Measurements from ENCODE around the gene PRRC1.
"Not testable (repeated sequence)": the region's sequence is repeated elsewhere in the genome, so short reads cannot be mapped to it uniquely, and the experiment has no call there.

The PRRC1 gene

GRCh38 chr5:127518319-127518621, 830 bp downstream of the PRRC1 start:
- H3K4me3 Mint-ChIP-seq: peak overlapping the region; percentile 92
- peak overlapping the region; percentile 91 for H3K27ac Mint-ChIP-seq
- H3K27me3 Mint-ChIP-seq: no peaks in the 10 kb centered on the region
- intact Hi-C loops (cut with micrococcal nuclease): loop anchor here (5.0 to 10.0 kb wide), 2 partner anchors 564 to 703 kb away; partner anchors contain the start of gene SLC12A2
- peaks cover 45% of the 10 kb centered on the region for H3K36me3 Mint-ChIP-seq (ENCODE audit: low read depth)
- peaks cover 28% of the 10 kb centered on the region for H3K9me3 Mint-ChIP-seq
- peaks cover 35% of the 10 kb centered on the region for H3K4me1 Mint-ChIP-seq (ENCODE audit: low read depth)

- peaks cover 57% of the 10 kb centered on the region for H3K36me3 Mint-ChIP-seq (ENCODE audit: low read depth)
- no peaks in the 10 kb centered on the region for H3K27me3 Mint-ChIP-seq
- H3K4me1 Mint-ChIP-seq (ENCODE audit: low read depth): peaks cover 35% of the 10 kb centered on the region
- no peak overlapping the region for H3K4me3 Mint-ChIP-seq
- no peak overlapping the region for H3K27ac Mint-ChIP-seq
- intact Hi-C loops (cut with micrococcal nuclease): loop anchor here (5.0 to 10.0 kb wide), 2 partner anchors 563 to 705 kb away; partner anchors contain the start of gene SLC12A2
- H3K9me3 Mint-ChIP-seq: peaks cover 28% of the 10 kb centered on the region
Measured at GRCh38 chr5:127519527-127519926, 2.1 kb downstream of the PRRC1 start.

DNA sequence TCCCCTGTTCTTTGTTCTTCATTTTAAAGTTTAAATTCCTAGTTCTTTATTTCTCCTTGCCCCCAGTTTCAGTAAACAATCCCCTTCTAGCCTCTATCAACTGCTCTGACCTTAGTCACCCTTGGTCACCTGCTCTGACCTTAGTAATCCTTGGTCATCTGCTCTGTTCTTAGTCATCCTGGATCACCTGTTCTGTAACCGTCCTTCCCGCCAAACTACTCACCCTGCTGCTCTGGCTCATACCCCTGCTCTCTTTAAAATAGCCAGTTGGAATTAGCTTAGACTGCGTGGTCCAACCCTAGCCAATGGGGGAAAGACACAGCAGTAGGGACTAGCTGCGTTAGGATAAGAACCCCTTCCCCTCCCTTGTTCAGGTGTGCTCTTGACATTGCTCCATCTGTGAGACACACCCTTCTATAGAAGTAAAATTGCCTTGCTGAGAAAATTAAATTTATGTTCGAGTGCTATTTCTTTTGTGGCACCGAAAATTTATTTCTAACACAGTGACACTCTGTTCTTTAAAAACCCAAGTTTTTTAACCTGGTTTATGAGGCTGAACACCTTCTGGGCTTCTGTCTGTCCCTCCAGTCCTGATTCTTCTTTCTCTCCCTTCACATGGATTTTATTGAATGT, 3.8 kb downstream of the PRRC1 start:
- no peaks in the 10 kb centered on the region for H3K27me3 Mint-ChIP-seq
- peaks cover 28% of the 10 kb centered on the region for H3K9me3 Mint-ChIP-seq
- intact Hi-C loops (cut with micrococcal nuclease): no loop called here
- no peak overlapping the region for H3K27ac Mint-ChIP-seq
- peaks cover 73% of the 10 kb centered on the region for H3K36me3 Mint-ChIP-seq (ENCODE audit: low read depth)
- H3K4me1 Mint-ChIP-seq (ENCODE audit: low read depth): peaks cover 29% of the 10 kb centered on the region
- no peak overlapping the region for H3K4me3 Mint-ChIP-seq

GRCh38 chr5:127525181-127525580, 7.7 kb downstream of the PRRC1 start:
- H3K4me3 Mint-ChIP-seq: no peak overlapping the region
- peaks cover 84% of the 10 kb centered on the region for H3K36me3 Mint-ChIP-seq (ENCODE audit: low read depth)
- H3K9me3 Mint-ChIP-seq: peaks cover 20% of the 10 kb centered on the region
- intact Hi-C loops (cut with micrococcal nuclease): no loop called here
- no peak overlapping the region for H3K27ac Mint-ChIP-seq
- H3K4me1 Mint-ChIP-seq (ENCODE audit: low read depth): peaks cover 9% of the 10 kb centered on the region
- no peaks in the 10 kb centered on the region for H3K27me3 Mint-ChIP-seq

DNA sequence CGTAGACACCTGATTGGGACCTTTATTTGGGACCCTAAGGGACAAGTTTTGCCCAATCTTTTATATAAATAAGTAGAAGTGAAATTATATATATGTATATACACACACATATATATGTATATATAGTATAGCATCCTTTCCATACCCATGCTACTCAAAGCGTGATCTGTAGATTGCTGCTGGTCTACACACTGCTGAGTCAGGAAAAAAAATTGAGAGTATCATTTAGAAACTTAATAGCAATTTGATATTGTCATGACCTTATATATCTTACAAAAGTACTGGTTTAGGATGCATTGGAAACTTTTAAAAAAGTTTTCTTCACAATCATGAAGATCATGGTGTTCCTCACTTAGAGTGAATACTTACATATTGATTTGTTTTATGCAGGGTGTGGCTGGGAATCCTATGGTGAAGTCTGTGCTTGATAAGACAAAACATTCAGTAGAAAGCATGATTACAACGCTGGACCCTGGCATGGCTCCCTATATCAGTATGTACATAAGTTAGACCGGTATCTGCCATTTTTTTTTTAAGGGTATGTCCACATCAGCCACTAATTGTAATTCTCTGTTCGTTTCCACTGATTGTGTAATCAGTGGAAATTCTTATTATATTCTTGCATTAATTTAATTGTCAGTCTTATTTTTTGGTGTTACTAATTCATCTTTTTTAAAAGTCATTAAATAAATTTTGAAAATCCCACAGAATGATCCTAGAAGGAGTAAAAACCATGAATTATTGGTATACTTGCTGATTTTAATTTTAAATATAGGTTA, 12.7 kb downstream of the PRRC1 start:
- Mint-ChIP-seq H3K4me1 (ENCODE audit: low read depth) (no peaks in the 10 kb centered on the region), H3K9me3 (no peaks in the 10 kb centered on the region), H3K36me3 (ENCODE audit: low read depth) (peaks cover 75% of the 10 kb centered on the region), H3K4me3 (no peak overlapping the region), H3K27me3 (no peaks in the 10 kb centered on the region), H3K27ac (no peak overlapping the region)
- intact Hi-C loops (cut with micrococcal nuclease): no loop called here

DNA sequence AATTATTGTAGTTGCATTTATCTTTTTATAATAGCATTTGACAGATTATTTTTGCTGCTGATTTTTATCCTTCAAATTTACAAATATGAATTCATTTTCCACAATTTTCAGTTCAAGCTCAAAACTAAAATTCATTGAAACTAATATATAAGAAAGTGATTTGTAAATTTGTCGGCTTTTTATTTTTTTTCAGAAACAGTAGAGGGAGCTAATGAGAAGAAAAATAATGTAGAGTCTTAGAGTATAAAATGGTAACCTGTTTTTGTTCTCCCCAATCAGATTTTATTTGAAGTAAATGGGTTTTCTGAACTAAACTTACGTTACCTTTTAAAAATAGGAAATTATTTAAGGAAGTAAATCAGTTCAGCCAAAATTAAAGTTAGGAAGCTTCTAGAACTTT, 19.2 kb downstream of the PRRC1 start:
- Mint-ChIP-seq H3K36me3 (ENCODE audit: low read depth) (peaks cover 75% of the 10 kb centered on the region), H3K4me3 (no peak overlapping the region), H3K27ac (no peak overlapping the region), H3K27me3 (no peaks in the 10 kb centered on the region), H3K4me1 (ENCODE audit: low read depth) (no peaks in the 10 kb centered on the region), H3K9me3 (peaks cover 8% of the 10 kb centered on the region)
- intact Hi-C loops (cut with micrococcal nuclease): no loop called here

- H3K4me1 Mint-ChIP-seq (ENCODE audit: low read depth); H3K27me3 Mint-ChIP-seq; H3K27ac Mint-ChIP-seq; H3K4me3 Mint-ChIP-seq; intact Hi-C loops (cut with micrococcal nuclease): not testable (repeated sequence)
- H3K9me3 Mint-ChIP-seq: peaks cover 16% of the 10 kb centered on the region
- peaks cover 69% of the 10 kb centered on the region for H3K36me3 Mint-ChIP-seq (ENCODE audit: low read depth)
Measured at GRCh38 chr5:127540553-127540952, 23.1 kb downstream of the PRRC1 start.

GRCh38 chr5:127545249-127545648, 27.8 kb downstream of the PRRC1 start:
- Mint-ChIP-seq H3K36me3 (ENCODE audit: low read depth) (peaks cover 75% of the 10 kb centered on the region), H3K9me3 (peaks cover 14% of the 10 kb centered on the region)
- intact Hi-C loops (cut with micrococcal nuclease); H3K4me1 Mint-ChIP-seq (ENCODE audit: low read depth); H3K4me3 Mint-ChIP-seq; H3K27ac Mint-ChIP-seq; H3K27me3 Mint-ChIP-seq: not testable (repeated sequence)

GRCh38 chr5:127549551-127549950, 32.1 kb downstream of the PRRC1 start:
- H3K27me3 Mint-ChIP-seq: no peaks in the 10 kb centered on the region
- no peaks in the 10 kb centered on the region for H3K9me3 Mint-ChIP-seq
- H3K4me3 Mint-ChIP-seq: no peak overlapping the region
- peaks cover 77% of the 10 kb centered on the region for H3K36me3 Mint-ChIP-seq (ENCODE audit: low read depth)
- H3K4me1 Mint-ChIP-seq (ENCODE audit: low read depth): no peaks in the 10 kb centered on the region
- intact Hi-C loops (cut with micrococcal nuclease): no loop called here
- no peak overlapping the region for H3K27ac Mint-ChIP-seq

DNA sequence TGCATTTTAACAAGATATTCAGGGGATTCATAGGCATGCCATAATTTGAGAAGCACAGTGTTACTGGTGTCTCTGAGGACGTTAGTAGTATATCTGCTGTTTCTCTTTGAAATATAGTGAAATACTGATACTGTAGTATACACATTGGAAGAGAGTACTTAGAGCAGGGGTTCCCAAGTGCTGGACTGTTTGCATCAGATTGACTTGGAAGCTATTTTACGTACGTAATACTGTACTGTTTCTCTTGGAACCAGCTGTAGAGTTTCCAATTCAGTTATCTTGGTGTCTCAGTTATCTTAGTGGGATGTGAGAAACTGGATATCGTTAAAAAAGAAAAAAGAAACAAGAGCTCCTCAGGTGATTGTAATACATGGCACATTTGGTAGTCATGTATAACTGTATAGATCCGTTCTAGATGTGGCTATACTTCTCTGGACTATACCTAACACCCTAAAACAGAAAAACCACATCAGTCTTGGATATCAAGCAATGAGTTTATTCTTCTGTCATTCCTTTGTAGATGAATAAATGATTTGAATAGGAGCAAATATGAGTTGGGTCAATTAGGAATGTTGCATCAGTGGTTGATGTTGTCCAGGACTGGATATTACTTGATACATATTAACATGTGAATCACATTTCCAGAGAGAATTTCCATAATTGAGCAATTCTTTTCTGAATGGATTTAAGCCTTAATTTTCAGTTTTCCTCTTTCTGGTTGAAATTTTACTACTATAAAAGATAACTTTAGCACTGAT, 33.4 kb downstream of the PRRC1 start:
- Mint-ChIP-seq H3K27ac (no peak overlapping the region), H3K36me3 (ENCODE audit: low read depth) (peaks cover 77% of the 10 kb centered on the region), H3K4me3 (no peak overlapping the region), H3K9me3 (no peaks in the 10 kb centered on the region), H3K27me3 (no peaks in the 10 kb centered on the region), H3K4me1 (ENCODE audit: low read depth) (no peaks in the 10 kb centered on the region)
- intact Hi-C loops (cut with micrococcal nuclease): no loop called here

- no peaks in the 10 kb centered on the region for H3K27me3 Mint-ChIP-seq
- H3K9me3 Mint-ChIP-seq: no peaks in the 10 kb centered on the region
- peaks cover 79% of the 10 kb centered on the region for H3K36me3 Mint-ChIP-seq (ENCODE audit: low read depth)
- no peak overlapping the region for H3K4me3 Mint-ChIP-seq
- no peak overlapping the region for H3K27ac Mint-ChIP-seq
- intact Hi-C loops (cut with micrococcal nuclease): no loop called here
- H3K4me1 Mint-ChIP-seq (ENCODE audit: low read depth): no peaks in the 10 kb centered on the region
Measured at GRCh38 chr5:127551410-127552041, 34.1 kb downstream of the PRRC1 start.

GRCh38 chr5:127555826-127556225, 38.4 kb downstream of the PRRC1 start:
- H3K4me3 Mint-ChIP-seq: no peak overlapping the region
- H3K27me3 Mint-ChIP-seq: no peaks in the 10 kb centered on the region
- H3K4me1 Mint-ChIP-seq (ENCODE audit: low read depth): no peaks in the 10 kb centered on the region
- no peak overlapping the region for H3K27ac Mint-ChIP-seq
- intact Hi-C loops (cut with micrococcal nuclease): no loop called here
- H3K9me3 Mint-ChIP-seq: no peaks in the 10 kb centered on the region
- H3K36me3 Mint-ChIP-seq (ENCODE audit: low read depth): peaks cover 53% of the 10 kb centered on the region

GRCh38 chr5:127556609-127557334, 39.3 kb downstream of the PRRC1 start:
- H3K4me1 Mint-ChIP-seq (ENCODE audit: low read depth): no peaks in the 10 kb centered on the region
- H3K27me3 Mint-ChIP-seq: no peaks in the 10 kb centered on the region
- H3K9me3 Mint-ChIP-seq: no peaks in the 10 kb centered on the region
- intact Hi-C loops (cut with micrococcal nuclease): no loop called here
- H3K27ac Mint-ChIP-seq: no peak overlapping the region
- H3K36me3 Mint-ChIP-seq (ENCODE audit: low read depth): peaks cover 45% of the 10 kb centered on the region
- H3K4me3 Mint-ChIP-seq: no peak overlapping the region
